ENCODE results near the gene CFAP100. TPM values are rescaled to one million over a fixed set of nuclear protein-coding genes. Genes with fewer than 3 reads are reported as not detected.

CFAP100 gene
- total and polyA plus RNA-seq, 12 donors, result not detected

- no peak overlapping the region for H3K4me3 ChIP-seq
- no peaks in the 10 kb centered on the region for H3K9me3 ChIP-seq
- no peak for DNase-seq
- WGBS, 2 donors, result 76 to 86% methylated on average over 12 of the region's 12 CpGs
- H3K4me1 ChIP-seq, result no peaks in the 10 kb centered on the region
- intact Hi-C loops (cut with DNase I), result no loop called here
- no peak for ATAC-seq
- H3K36me3 ChIP-seq, result no peaks in the 10 kb centered on the region
- H3K27ac ChIP-seq, result no peak overlapping the region
- TF ChIP-seq CTCF (IDR thresholded peaks at IDR 0.05), result no peak
- H3K27me3 ChIP-seq, result peaks cover 0 to 62% (median 49%) of the 10 kb centered on the region in 7 donors
Measured at GRCh38 chr3:126414961-126415660, 20.4 kb downstream of the CFAP100 start.

- no peak for ATAC-seq
- peaks cover 0 to 63% (median 49%) of the 10 kb centered on the region in 7 donors for H3K27me3 ChIP-seq
Measured at GRCh38 chr3:126415661-126416591, 21.2 kb downstream of the CFAP100 start.

GRCh38 chr3:126416943-126417342 lies 22.2 kb downstream of the CFAP100 start:
- DNase-seq (no peak), ATAC-seq (no peak)
- Histone ChIP-seq H3K27me3 (peaks cover 0 to 63% (median 47%) of the 10 kb centered on the region in 7 donors), H3K36me3 (no peaks in the 10 kb centered on the region), H3K27ac (no peak overlapping the region), H3K4me1 (no peaks in the 10 kb centered on the region), H3K4me3 (no peak overlapping the region), H3K9me3 (no peaks in the 10 kb centered on the region)
- intact Hi-C loops (cut with DNase I), result no loop called here
- 79 to 85% methylated on average over 7 of the region's 7 CpGs for WGBS, 2 donors
- no peak for TF ChIP-seq CTCF (IDR thresholded peaks at IDR 0.05)

More at GRCh38 chr3:126415661-126416591, 21.2 kb downstream of the CFAP100 start:
- H3K4me3 ChIP-seq, result no peak overlapping the region
- intact Hi-C loops (cut with DNase I), result no loop called here
- WGBS, 2 donors, result 36 to 46% methylated on average over 61 of the region's 61 CpGs
- no peak for DNase-seq
- no peaks in the 10 kb centered on the region for H3K36me3 ChIP-seq
- TF ChIP-seq CTCF (IDR thresholded peaks at IDR 0.05), result no peak
- no peaks in the 10 kb centered on the region for H3K9me3 ChIP-seq
- H3K27ac ChIP-seq, result no peak overlapping the region
- H3K4me1 ChIP-seq, result no peaks in the 10 kb centered on the region

- DNase-seq (no peak), ATAC-seq (no peak)
- Histone ChIP-seq H3K4me1 (no peaks in the 10 kb centered on the region), H3K9me3 (no peaks in the 10 kb centered on the region), H3K4me3 (no peak overlapping the region), H3K27ac (no peak overlapping the region), H3K36me3 (no peaks in the 10 kb centered on the region), H3K27me3 (peaks cover 0 to 63% (median 47%) of the 10 kb centered on the region in 7 donors)
- no peak for TF ChIP-seq CTCF (IDR thresholded peaks at IDR 0.05)
- 47 to 59% methylated on average over 5 of the region's 5 CpGs for WGBS, 2 donors
- intact Hi-C loops (cut with DNase I), result no loop called here
Measured at GRCh38 chr3:126417515-126417914, 22.8 kb downstream of the CFAP100 start.
